Keratinocyte (primary cell): ENCODE data around the gene SLC39A13. TPM values are rescaled to one million over a fixed set of nuclear protein-coding genes. Genes with fewer than 3 reads are reported as not detected.

ENCODE experiments used
- DNase-seq: peaks from one replicate; pipeline ENCODE4 v3.0.0-alpha.2; 2011; ENCODE audit warnings: low read depth, missing footprints, low spot score
- FAIRE-seq: peaks from 2 replicates; lab custom pipeline; 2011; peaks lifted over from hg19 to GRCh38; lab: Jason Lieb, UNC
- H2AFZ ChIP-seq: 2 replicates; pipeline ENCODE4 v1.6.0; 2012; ENCODE audit warnings: low read length, control low read depth, inconsistent platforms; ENCODE audit not compliant: control insufficient read depth
- H3K27ac ChIP-seq: 2 replicates; pipeline ENCODE4 v1.5.1; 2011; ENCODE audit warnings: low read length; ENCODE audit not compliant: control insufficient read depth, insufficient read depth
- H3K27me3 ChIP-seq: 3 replicates; pipeline ENCODE4 v1.6.0; 2011; ENCODE audit warnings: low read length; ENCODE audit not compliant: control insufficient read depth, insufficient read depth; ENCODE audit errors: extremely low read depth
- H3K36me3 ChIP-seq, 2 experiments: 2 replicates in 1 of 2; 3 replicates in 1 of 2; pipeline ENCODE4 v1.5.1; 2011; ENCODE audit warnings: low read length in 2 of 2, mild to moderate bottlenecking in 1 of 2; ENCODE audit not compliant: control insufficient read depth in 2 of 2, insufficient read depth in 2 of 2; ENCODE audit errors: extremely low read depth in 1 of 2
- H3K4me1 ChIP-seq: 3 replicates; pipeline ENCODE4 v1.5.1; 2011; ENCODE audit warnings: low read length; ENCODE audit not compliant: control insufficient read depth, insufficient read depth; ENCODE audit errors: extremely low read depth
- H3K4me2 ChIP-seq: 3 replicates; pipeline ENCODE4 v1.6.0; 2011; ENCODE audit warnings: low read depth, low read length; ENCODE audit not compliant: control insufficient read depth, insufficient read depth; ENCODE audit errors: extremely low read depth
- H3K4me3 ChIP-seq, 3 experiments: fragments of 200-600 bp in 1 of 3; sonication (generic) in 1 of 3; 2 replicates in 2 of 3; 3 replicates in 1 of 3; pipeline ENCODE4 v1.5.1; 2011 to 2016; ENCODE audit warnings: low read length in 3 of 3, mild to moderate bottlenecking in 3 of 3, control low read depth in 2 of 3, inconsistent platforms in 1 of 3, low read depth in 1 of 3, mixed read lengths in 1 of 3, mixed run types in 1 of 3, moderate library complexity in 1 of 3; ENCODE audit not compliant: control insufficient read depth in 2 of 3, insufficient read depth in 2 of 3; ENCODE audit errors: extremely low read depth in 1 of 3
- H3K79me2 ChIP-seq: 2 replicates; pipeline ENCODE4 v1.6.0; 2012; ENCODE audit warnings: low read length; ENCODE audit not compliant: control insufficient read depth, insufficient read depth
- H3K9ac ChIP-seq: 3 replicates; pipeline ENCODE4 v1.6.0; 2011; ENCODE audit warnings: low read length; ENCODE audit not compliant: control insufficient read depth, insufficient read depth; ENCODE audit errors: extremely low read depth
- H3K9me1 ChIP-seq: 3 replicates; pipeline ENCODE4 v1.6.0; 2011; ENCODE audit warnings: low read length; ENCODE audit not compliant: control insufficient read depth, insufficient read depth; ENCODE audit errors: extremely low read depth
- H3K9me3 ChIP-seq: 2 replicates; pipeline ENCODE4 v1.5.1; 2012; ENCODE audit warnings: low read depth, low read length; ENCODE audit not compliant: control insufficient read depth
- H4K20me1 ChIP-seq: 3 replicates; pipeline ENCODE4 v1.6.0; 2011; ENCODE audit warnings: low read length; ENCODE audit not compliant: control insufficient read depth, insufficient read depth; ENCODE audit errors: extremely low read depth
- CTCF ChIP-seq, 3 experiments: IDR thresholded peaks in 1 of 3; conservative IDR thresholded peaks in 1 of 3; optimal IDR thresholded peaks in 1 of 3; 2 replicates in 2 of 3; 3 replicates in 1 of 3; pipeline versions ENCODE3 to v1.5.1; 2011; ENCODE audit warnings: low read length in 3 of 3, mild to moderate bottlenecking in 3 of 3, moderate library complexity in 2 of 3, control low read depth in 1 of 3, inconsistent platforms in 1 of 3; ENCODE audit not compliant: insufficient read depth in 2 of 3; ENCODE audit errors: extremely low read depth in 1 of 3
- EZH2 ChIP-seq: IDR thresholded peaks from one replicate; pipeline ENCODE4 v1.6.1; 2012; ENCODE audit warnings: inconsistent platforms, mild to moderate bottlenecking, low read length, moderate library complexity
- dilution Hi-C: fragments of 300-500 bp; cut with MboI; formaldehyde crosslinking; loops from one replicate; pipeline ENCODE4 v1.7.0; 2020; ENCODE audit warnings: low sequenced_read_pairs; ENCODE audit not compliant: extremely low pct_ligation_motif_present
- polyA plus RNA-seq, 5 experiments: library from polyadenylated mRNA; depleted of rRNA in 3 of 5; stranded (reverse) in 3 of 5; stranded (forward) in 1 of 5; unstranded in 1 of 5; fragments of >200 nt; gene quantifications; 1 replicate in 1 of 5; 2 replicates in 3 of 5; 3 replicates in 1 of 5; pipeline versions ENCODE4 v1.2.1 to v1.2.3, GENCODE V29; 2011 to 2012; ENCODE audit warnings: missing spikeins in 2 of 5, low read depth in 1 of 5, low replicate concordance in 1 of 5

Gene SLC39A13
- polyA plus RNA-seq, 1 donor (not counting 4 experiments of a cell fraction or from before 2014, with no cell fraction given), result 35.3 TPM

GRCh38 chr11:47388697-47389576 is 19.5 kb upstream of the SLC39A13 start:
- Histone ChIP-seq H3K9ac (peak overlapping the region; percentile 9), H3K4me3 (no peak overlapping the region), H4K20me1 (no peaks in the 10 kb centered on the region), H2AFZ (peak overlapping the region; percentile 94), H3K27ac (no peak overlapping the region), H3K9me3 (no peaks in the 10 kb centered on the region), H3K27me3 (no peaks in the 10 kb centered on the region), H3K4me2 (peak overlapping the region; percentile 53), H3K36me3 (no peaks in the 10 kb centered on the region), H3K79me2 (no peaks in the 10 kb centered on the region), H3K9me1 (no peaks in the 10 kb centered on the region), H3K4me1 (peaks cover 12% of the 10 kb centered on the region)
- dilution Hi-C loops, result no loop called here
- TF ChIP-seq CTCF (optimal IDR thresholded peaks at IDR 0.05 in 1 of 3, IDR thresholded peaks at IDR 0.05 in 1 of 3, conservative IDR thresholded peaks at IDR 0.05 in 1 of 3; ENCODE audit: extremely low read depth in 1 of 3, insufficient read depth in 2 of 3, low read length in 3 of 3) (no peak), EZH2 (no peak)
- DNase-seq (no peak), FAIRE-seq (peak; percentile 87)

- Histone ChIP-seq H3K9me3 (no peaks in the 10 kb centered on the region), H3K4me1 (peaks cover 12% of the 10 kb centered on the region), H4K20me1 (no peaks in the 10 kb centered on the region), H3K27ac (no peak overlapping the region), H2AFZ (peak overlapping the region; percentile 94), H3K79me2 (no peaks in the 10 kb centered on the region), H3K4me2 (no peak overlapping the region), H3K36me3 (no peaks in the 10 kb centered on the region), H3K9me1 (no peaks in the 10 kb centered on the region), H3K9ac (no peak overlapping the region), H3K27me3 (no peaks in the 10 kb centered on the region), H3K4me3 (no peak overlapping the region)
- DNase-seq, result no peak
- no peak for TF ChIP-seq CTCF (optimal IDR thresholded peaks at IDR 0.05 in 1 of 3, IDR thresholded peaks at IDR 0.05 in 1 of 3, conservative IDR thresholded peaks at IDR 0.05 in 1 of 3; ENCODE audit: extremely low read depth in 1 of 3, insufficient read depth in 2 of 3, low read length in 3 of 3)
- no peak for TF ChIP-seq EZH2
- no peak for FAIRE-seq
- dilution Hi-C loops, result no loop called here
Observed at GRCh38 chr11:47389577-47390421, 18.6 kb upstream of the SLC39A13 start.
